ENCODE data around the gene ELP6.
A peak's percentile ranks its signal among the peaks of the same experiment; 100 is the strongest.

Gene ELP6

GRCh38 chr3:47523310-47524073 is 10.0 kb upstream of the ELP6 start:
- TF ChIP-seq CTCF (IDR thresholded peaks at IDR 0.05; ENCODE audit: borderline replicate concordance, insufficient read depth, low read depth, low read length): no peak
- H3K4me3 ChIP-seq (ENCODE audit: low read depth, low read length): no peak overlapping the region

GRCh38 chr3:47522082-47522987 is 8.8 kb upstream of the ELP6 start:
- no peak overlapping the region for H3K4me3 ChIP-seq (ENCODE audit: low read depth, low read length)
- TF ChIP-seq CTCF (IDR thresholded peaks at IDR 0.05; ENCODE audit: borderline replicate concordance, insufficient read depth, low read depth, low read length): peak; percentile 85

GRCh38 chr3:47520756-47521155 is 7.2 kb upstream of the ELP6 start:
- no peak overlapping the region for H3K4me3 ChIP-seq (ENCODE audit: low read depth, low read length)
- no peak for TF ChIP-seq CTCF (IDR thresholded peaks at IDR 0.05; ENCODE audit: borderline replicate concordance, insufficient read depth, low read depth, low read length)

GRCh38 chr3:47517937-47518336 is 4.4 kb upstream of the ELP6 start:
- no peak for TF ChIP-seq CTCF (IDR thresholded peaks at IDR 0.05; ENCODE audit: borderline replicate concordance, insufficient read depth, low read depth, low read length)
- H3K4me3 ChIP-seq (ENCODE audit: low read depth, low read length): no peak overlapping the region

- H3K4me3 ChIP-seq (ENCODE audit: low read depth, low read length): no peak overlapping the region
- no peak for TF ChIP-seq CTCF (IDR thresholded peaks at IDR 0.05; ENCODE audit: borderline replicate concordance, insufficient read depth, low read depth, low read length)
These were observed 2.4 kb upstream of the ELP6 start for GRCh38 chr3:47515864-47516319.

GRCh38 chr3:47515100-47515499 is 1.6 kb upstream of the ELP6 start:
- H3K4me3 ChIP-seq (ENCODE audit: low read depth, low read length): no peak overlapping the region
- TF ChIP-seq CTCF (IDR thresholded peaks at IDR 0.05; ENCODE audit: borderline replicate concordance, insufficient read depth, low read depth, low read length): no peak

Measured in GM12875 (cell line).